ENCODE measurements around the gene TIGD1. TPM values are rescaled to one million over a fixed set of nuclear protein-coding genes. Genes with fewer than 3 reads are reported as not detected.

TIGD1 gene
- total RNA-seq, 5 donors from 2014 or later (not counting 1 experiment from before 2014, with no cell fraction given): 15.6 to 20.4 (median 16.9) TPM

DNA sequence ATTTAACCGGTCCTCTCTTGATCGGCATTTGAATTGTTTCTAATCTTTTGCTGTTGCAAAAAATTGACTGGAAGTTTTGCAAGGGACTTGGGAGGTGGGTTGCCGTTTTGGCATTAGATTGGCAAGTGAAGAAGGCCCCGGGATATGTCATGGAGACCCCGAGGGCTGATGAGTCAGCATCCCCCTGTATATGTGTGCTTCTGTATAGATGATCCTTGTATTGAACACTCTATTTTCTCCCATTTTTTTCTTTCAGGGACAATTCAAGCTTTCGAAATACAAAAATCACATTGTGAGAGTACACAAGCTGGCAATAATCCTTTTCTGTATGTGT, 30.3 kb upstream of the TIGD1 start:
- CTCF ChIA-PET: interaction anchor here in 1 of 2 donors (0.5 kb wide), 1 partner anchor 26 kb away, joined by 5 read pairs; no protein-coding TSS in a partner anchor
- Histone ChIP-seq H3K4me3 (ENCODE audit: control insufficient read depth in 1 of 2, extremely low read depth in 1 of 2, low read length in 1 of 2) (no peak overlapping the region), H3K4me1 (ENCODE audit: control insufficient read depth in 1 of 2, extremely low read depth in 1 of 2, insufficient read depth in 2 of 2, low read length in 2 of 2) (no peaks in the 10 kb centered on the region), H3K9me3 (no peaks in the 10 kb centered on the region), H3K27ac (ENCODE audit: low read length) (no peak overlapping the region), H3K36me3 (ENCODE audit: control insufficient read depth in 2 of 2, extremely low read depth in 1 of 2, insufficient read depth in 1 of 2, low read length in 1 of 2) (peaks cover 12 to 48% of the 10 kb centered on the region in 2 donors), H3K27me3 (replicated peaks in 1 of 2; ENCODE audit: control insufficient read depth in 2 of 2, extremely low read depth in 1 of 2, insufficient read depth in 2 of 2, low read length in 1 of 2) (no peaks in the 10 kb centered on the region)
- POLR2A ChIA-PET: no interaction called here
- no peak overlapping the region for H3K4me3 Mint-ChIP-seq
- peaks cover 71% of the 10 kb centered on the region for H3K36me3 Mint-ChIP-seq
- no peak for ATAC-seq (replicated peaks in 1 of 4)
- H3K9me3 Mint-ChIP-seq: peaks cover 0 to 3% (median 0%) of the 10 kb centered on the region in 3 donors
- DNase-seq: no peak
- no peaks in the 10 kb centered on the region for H3K4me1 Mint-ChIP-seq
- 100% methylated on average over 3 of the region's 6 CpGs for WGBS (ENCODE audit: insufficient coverage)
- no peak overlapping the region for H3K27ac Mint-ChIP-seq
- no peaks in the 10 kb centered on the region for H3K27me3 Mint-ChIP-seq

DNA sequence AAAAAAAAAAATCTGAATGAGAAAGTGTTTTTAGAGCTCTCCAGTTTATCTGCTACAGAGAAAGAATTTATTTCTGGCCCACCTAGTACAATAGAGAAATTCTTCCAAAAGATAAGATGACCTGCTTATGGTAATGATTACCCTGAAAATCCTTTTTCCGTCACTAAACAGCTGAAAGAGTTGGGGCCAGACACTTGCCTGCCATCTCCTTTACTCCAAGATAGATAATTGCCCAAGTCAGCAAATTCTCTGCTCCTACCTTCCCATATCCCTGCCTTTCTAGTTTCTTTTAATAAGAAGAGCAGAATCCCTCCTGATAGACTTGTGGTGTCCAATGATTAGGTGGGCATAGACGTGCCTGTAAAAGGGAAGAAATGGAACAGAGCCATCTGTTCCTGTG, 28.3 kb upstream of the TIGD1 start:
- Histone ChIP-seq H3K36me3 (ENCODE audit: control insufficient read depth in 2 of 2, extremely low read depth in 1 of 2, insufficient read depth in 1 of 2, low read length in 1 of 2) (peaks cover 17 to 54% of the 10 kb centered on the region in 2 donors), H3K9me3 (no peaks in the 10 kb centered on the region), H3K4me3 (ENCODE audit: control insufficient read depth in 1 of 2, extremely low read depth in 1 of 2, low read length in 1 of 2) (no peak overlapping the region), H3K27ac (ENCODE audit: low read length) (no peak overlapping the region), H3K27me3 (replicated peaks in 1 of 2; ENCODE audit: control insufficient read depth in 2 of 2, extremely low read depth in 1 of 2, insufficient read depth in 2 of 2, low read length in 1 of 2) (no peaks in the 10 kb centered on the region), H3K4me1 (ENCODE audit: control insufficient read depth in 1 of 2, extremely low read depth in 1 of 2, insufficient read depth in 2 of 2, low read length in 2 of 2) (no peaks in the 10 kb centered on the region)
- H3K4me3 Mint-ChIP-seq: no peak overlapping the region
- POLR2A ChIA-PET: no interaction called here
- DNase-seq (no peak), ATAC-seq (replicated peaks in 1 of 4) (no peak)
- H3K4me1 Mint-ChIP-seq: no peaks in the 10 kb centered on the region
- CTCF ChIA-PET: interaction anchor here (0.6 to 0.7 kb wide), 3 partner anchors 26 to 105 kb away, joined by 3 read pairs; no protein-coding TSS in a partner anchor
- no peak overlapping the region for H3K27ac Mint-ChIP-seq
- H3K9me3 Mint-ChIP-seq: peaks cover 0 to 3% (median 0%) of the 10 kb centered on the region in 3 donors
- H3K27me3 Mint-ChIP-seq: no peaks in the 10 kb centered on the region
- 100% methylated on average over 1 of the region's 2 CpGs for WGBS (ENCODE audit: insufficient coverage)
- peaks cover 70% of the 10 kb centered on the region for H3K36me3 Mint-ChIP-seq

DNA sequence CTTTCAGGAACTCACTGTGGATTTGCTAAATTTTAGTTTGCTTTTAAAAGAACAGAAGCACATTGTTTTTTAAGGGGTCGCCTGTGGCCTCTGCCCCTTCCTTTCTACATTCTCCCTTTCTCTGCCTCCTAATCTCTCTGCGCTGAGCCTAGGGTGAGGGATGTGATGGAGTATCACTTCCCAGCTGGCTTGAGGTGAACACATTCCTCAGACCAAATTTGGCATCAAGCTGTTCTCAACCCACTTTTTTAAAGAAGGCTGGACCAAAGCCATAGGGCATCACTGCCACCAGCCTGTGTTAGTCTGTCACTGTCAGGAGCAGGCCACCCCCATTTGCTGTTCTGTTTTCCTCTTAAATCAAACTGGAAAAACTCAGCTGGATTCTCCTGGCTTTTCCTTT, 27.5 kb upstream of the TIGD1 start:
- Histone ChIP-seq H3K4me3 (ENCODE audit: control insufficient read depth in 1 of 2, extremely low read depth in 1 of 2, low read length in 1 of 2) (no peak overlapping the region), H3K27ac (ENCODE audit: low read length) (no peak overlapping the region), H3K27me3 (replicated peaks in 1 of 2; ENCODE audit: control insufficient read depth in 2 of 2, extremely low read depth in 1 of 2, insufficient read depth in 2 of 2, low read length in 1 of 2) (no peaks in the 10 kb centered on the region), H3K9me3 (no peaks in the 10 kb centered on the region), H3K4me1 (ENCODE audit: control insufficient read depth in 1 of 2, extremely low read depth in 1 of 2, insufficient read depth in 2 of 2, low read length in 2 of 2) (no peaks in the 10 kb centered on the region), H3K36me3 (ENCODE audit: control insufficient read depth in 2 of 2, extremely low read depth in 1 of 2, insufficient read depth in 1 of 2, low read length in 1 of 2) (peaks cover 17 to 53% of the 10 kb centered on the region in 2 donors)
- Mint-ChIP-seq H3K4me3 (no peak overlapping the region), H3K9me3 (no peaks in the 10 kb centered on the region), H3K27ac (no peak overlapping the region), H3K36me3 (peaks cover 65% of the 10 kb centered on the region), H3K4me1 (no peaks in the 10 kb centered on the region), H3K27me3 (no peaks in the 10 kb centered on the region)
- CTCF ChIA-PET: no interaction called here
- DNase-seq (no peak), ATAC-seq (replicated peaks in 1 of 4) (no peak)
- no CpG with 5 or more reads among the region's 2 CpGs for WGBS (ENCODE audit: insufficient coverage)
- POLR2A ChIA-PET: no interaction called here

DNA sequence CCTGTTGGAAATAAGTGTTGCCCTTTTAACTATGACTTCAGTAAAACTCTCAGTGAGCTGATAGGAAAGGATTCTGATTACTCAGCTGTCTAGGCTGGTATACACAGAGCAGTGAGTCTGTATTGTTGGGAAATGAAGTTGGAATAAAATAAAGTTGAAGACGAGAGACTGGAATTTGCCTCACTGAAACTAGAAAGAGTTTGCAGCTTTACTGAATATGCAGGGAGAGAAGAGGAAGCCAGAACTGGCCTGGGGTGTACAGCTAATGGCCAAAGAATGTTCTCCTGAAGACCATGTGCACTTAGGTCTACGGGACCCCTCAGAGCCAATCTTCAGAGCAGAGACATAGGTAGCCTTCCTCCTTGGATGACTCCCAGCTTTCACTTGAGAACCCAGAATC, 26.6 kb upstream of the TIGD1 start:
- no peaks in the 10 kb centered on the region for H3K9me3 ChIP-seq
- WGBS (ENCODE audit: insufficient coverage): 93% methylated on average over 2 of the region's 2 CpGs
- ATAC-seq (replicated peaks in 1 of 4): no peak
- DNase-seq: no peak
- H3K4me3 Mint-ChIP-seq: no peak overlapping the region
- POLR2A ChIA-PET: no interaction called here
- H3K4me1 Mint-ChIP-seq: no peaks in the 10 kb centered on the region
- no peak overlapping the region for H3K4me3 ChIP-seq (ENCODE audit: control insufficient read depth in 1 of 2, extremely low read depth in 1 of 2, low read length in 1 of 2)
- H3K27me3 Mint-ChIP-seq: no peaks in the 10 kb centered on the region
- CTCF ChIA-PET: interaction anchor here in 1 of 2 donors (0.6 kb wide), 1 partner anchor 1265 kb away, joined by 3 read pairs; no protein-coding TSS in a partner anchor
- H3K4me1 ChIP-seq (ENCODE audit: control insufficient read depth in 1 of 2, extremely low read depth in 1 of 2, insufficient read depth in 2 of 2, low read length in 2 of 2): no peaks in the 10 kb centered on the region
- H3K27ac ChIP-seq (ENCODE audit: low read length): no peak overlapping the region
- H3K36me3 ChIP-seq (ENCODE audit: control insufficient read depth in 2 of 2, extremely low read depth in 1 of 2, insufficient read depth in 1 of 2, low read length in 1 of 2): peaks cover 10 to 50% of the 10 kb centered on the region in 2 donors
- H3K27me3 ChIP-seq (replicated peaks in 1 of 2; ENCODE audit: control insufficient read depth in 2 of 2, extremely low read depth in 1 of 2, insufficient read depth in 2 of 2, low read length in 1 of 2): no peaks in the 10 kb centered on the region
- peaks cover 57% of the 10 kb centered on the region for H3K36me3 Mint-ChIP-seq
- no peak overlapping the region for H3K27ac Mint-ChIP-seq
- H3K9me3 Mint-ChIP-seq: no peaks in the 10 kb centered on the region

DNA sequence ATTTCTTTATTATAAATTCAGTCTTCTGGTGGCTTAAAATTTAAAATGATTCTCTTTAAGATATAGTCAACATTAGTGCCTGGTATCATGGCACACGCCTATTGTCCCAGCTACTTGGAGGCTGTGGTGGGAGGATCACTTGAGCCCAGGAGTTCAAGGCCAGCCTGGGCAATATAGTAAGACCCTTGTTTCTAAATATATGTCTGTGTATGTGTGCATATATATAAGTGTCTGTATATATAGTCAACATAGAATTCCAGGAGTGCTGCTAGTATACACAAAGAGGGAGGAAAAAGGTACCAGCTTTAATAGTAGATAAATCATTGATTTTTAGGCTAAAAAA, 25.0 kb upstream of the TIGD1 start:
- Mint-ChIP-seq H3K27ac (no peak overlapping the region), H3K4me3 (no peak overlapping the region), H3K9me3 (no peaks in the 10 kb centered on the region), H3K36me3 (peaks cover 52% of the 10 kb centered on the region), H3K4me1 (no peaks in the 10 kb centered on the region), H3K27me3 (no peaks in the 10 kb centered on the region)
- no peak overlapping the region for H3K4me3 ChIP-seq (ENCODE audit: control insufficient read depth in 1 of 2, extremely low read depth in 1 of 2, low read length in 1 of 2)
- POLR2A ChIA-PET: no interaction called here
- DNase-seq: no peak
- H3K4me1 ChIP-seq (ENCODE audit: control insufficient read depth in 1 of 2, extremely low read depth in 1 of 2, insufficient read depth in 2 of 2, low read length in 2 of 2): no peaks in the 10 kb centered on the region
- no peaks in the 10 kb centered on the region for H3K9me3 ChIP-seq
- peaks cover 6 to 52% of the 10 kb centered on the region in 2 donors for H3K36me3 ChIP-seq (ENCODE audit: control insufficient read depth in 2 of 2, extremely low read depth in 1 of 2, insufficient read depth in 1 of 2, low read length in 1 of 2)
- H3K27ac ChIP-seq (ENCODE audit: low read length): no peak overlapping the region
- ATAC-seq (replicated peaks in 1 of 4): no peak
- no CpG with 5 or more reads among the region's 1 CpG for WGBS (ENCODE audit: insufficient coverage)
- CTCF ChIA-PET: interaction anchor here in 1 of 2 donors (0.7 kb wide), 1 partner anchor 453 kb away, joined by 3 read pairs; no protein-coding TSS in a partner anchor
- no peaks in the 10 kb centered on the region for H3K27me3 ChIP-seq (replicated peaks in 1 of 2; ENCODE audit: control insufficient read depth in 2 of 2, extremely low read depth in 1 of 2, insufficient read depth in 2 of 2, low read length in 1 of 2)

DNA sequence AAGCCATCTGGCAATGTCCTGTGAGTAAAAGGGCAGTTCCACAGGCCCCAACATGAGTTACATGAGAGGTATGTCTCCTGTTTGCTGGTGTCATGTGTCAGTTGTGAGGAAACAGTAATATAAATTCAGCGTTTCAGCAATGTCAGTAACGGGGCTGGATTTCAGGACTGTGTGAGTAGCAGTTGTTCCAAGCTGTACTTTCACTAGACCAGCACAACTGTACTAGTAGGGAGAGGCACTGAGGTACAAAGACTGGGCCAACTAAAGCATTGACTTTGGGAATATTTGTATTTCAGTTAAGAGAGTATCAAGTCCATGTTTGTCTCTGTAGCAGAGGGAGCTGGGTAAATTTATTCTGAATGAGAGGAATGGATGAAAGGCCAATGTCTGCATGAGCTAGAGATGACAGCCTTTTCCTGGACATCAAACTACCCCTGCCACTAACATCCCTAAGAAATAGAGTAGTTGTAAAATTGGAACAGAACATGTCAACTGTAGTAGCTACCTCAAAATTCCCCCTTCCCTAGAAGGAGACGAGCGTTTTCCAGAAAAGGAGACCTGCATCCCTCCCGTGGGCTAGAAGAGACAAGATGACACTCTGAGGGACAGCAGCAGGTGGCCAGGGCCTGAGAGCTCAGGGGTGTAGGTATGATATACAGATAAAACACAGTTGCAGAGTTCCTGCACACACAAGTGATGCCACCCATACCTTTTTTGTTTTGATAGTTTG, 24.5 kb upstream of the TIGD1 start:
- Mint-ChIP-seq H3K4me3 (no peak overlapping the region), H3K9me3 (no peaks in the 10 kb centered on the region), H3K27ac (no peak overlapping the region), H3K4me1 (no peaks in the 10 kb centered on the region), H3K27me3 (no peaks in the 10 kb centered on the region), H3K36me3 (peaks cover 53% of the 10 kb centered on the region)
- Histone ChIP-seq H3K4me3 (ENCODE audit: control insufficient read depth in 1 of 2, extremely low read depth in 1 of 2, low read length in 1 of 2) (no peak overlapping the region), H3K36me3 (ENCODE audit: control insufficient read depth in 2 of 2, extremely low read depth in 1 of 2, insufficient read depth in 1 of 2, low read length in 1 of 2) (peaks cover 8 to 56% of the 10 kb centered on the region in 2 donors), H3K27ac (ENCODE audit: low read length) (no peak overlapping the region), H3K27me3 (replicated peaks in 1 of 2; ENCODE audit: control insufficient read depth in 2 of 2, extremely low read depth in 1 of 2, insufficient read depth in 2 of 2, low read length in 1 of 2) (no peaks in the 10 kb centered on the region), H3K4me1 (ENCODE audit: control insufficient read depth in 1 of 2, extremely low read depth in 1 of 2, insufficient read depth in 2 of 2, low read length in 2 of 2) (no peaks in the 10 kb centered on the region), H3K9me3 (no peaks in the 10 kb centered on the region)
- POLR2A ChIA-PET: no interaction called here
- no CpG with 5 or more reads among the region's 5 CpGs for WGBS (ENCODE audit: insufficient coverage)
- DNase-seq (no peak), ATAC-seq (replicated peaks in 1 of 4) (no peak)
- CTCF ChIA-PET: no interaction called here
